ENCODE data around the gene RPTOR.
"Not testable (repeated sequence)": the region's sequence is repeated elsewhere in the genome, so short reads cannot be mapped to it uniquely, and the experiment has no call there.

RPTOR gene

DNA sequence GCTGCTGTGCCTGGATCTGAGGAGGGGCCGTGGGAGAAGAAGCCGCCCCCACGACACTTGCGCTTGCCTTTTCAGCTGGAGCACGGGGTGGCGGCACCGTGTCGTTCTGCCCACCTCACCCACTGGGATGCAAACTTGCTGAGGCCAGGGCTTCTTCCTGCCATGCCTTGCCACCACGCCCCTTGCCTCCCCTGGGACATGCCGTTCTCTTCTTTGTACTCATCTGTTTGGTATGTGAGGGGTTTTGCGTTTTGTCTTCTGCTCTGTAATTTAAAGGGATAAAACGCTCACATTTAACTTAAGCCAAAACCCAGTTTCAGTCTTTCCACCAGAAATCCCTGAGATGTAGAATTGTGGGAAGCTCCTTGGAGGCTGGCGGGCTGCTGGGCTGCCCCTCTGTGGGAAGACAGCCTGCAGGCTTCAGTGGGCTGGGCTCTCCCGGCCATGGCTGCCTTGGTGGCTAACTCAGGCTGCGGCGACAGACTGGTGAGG, 180.2 kb downstream of the RPTOR start:
- DNase-seq = no peak

GRCh38 chr17:80725517-80725916, 180.9 kb downstream of the RPTOR start:
- DNase-seq = no peak

- DNase-seq = no peak
Measured at GRCh38 chr17:80726558-80727408, 182.1 kb downstream of the RPTOR start.

DNA sequence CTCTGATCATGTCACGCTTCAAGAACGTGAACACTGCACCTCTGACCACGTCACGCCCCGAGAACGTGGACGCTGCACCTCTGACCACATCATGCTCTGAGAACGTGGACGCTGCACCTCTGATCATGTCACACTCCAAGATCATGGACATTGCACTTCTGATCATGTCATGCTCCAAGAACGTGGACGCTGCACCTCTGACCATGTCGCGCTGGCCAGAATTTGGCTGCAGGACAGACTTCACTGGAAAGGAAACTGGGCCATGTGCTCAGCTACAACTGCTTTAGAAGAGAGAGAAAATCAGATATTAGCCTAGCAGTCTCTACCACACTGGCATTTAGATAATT, 182.7 kb downstream of the RPTOR start:
- DNase-seq = no peak

- no peak for DNase-seq
Measured at GRCh38 chr17:80729016-80729415, 184.4 kb downstream of the RPTOR start.

DNA sequence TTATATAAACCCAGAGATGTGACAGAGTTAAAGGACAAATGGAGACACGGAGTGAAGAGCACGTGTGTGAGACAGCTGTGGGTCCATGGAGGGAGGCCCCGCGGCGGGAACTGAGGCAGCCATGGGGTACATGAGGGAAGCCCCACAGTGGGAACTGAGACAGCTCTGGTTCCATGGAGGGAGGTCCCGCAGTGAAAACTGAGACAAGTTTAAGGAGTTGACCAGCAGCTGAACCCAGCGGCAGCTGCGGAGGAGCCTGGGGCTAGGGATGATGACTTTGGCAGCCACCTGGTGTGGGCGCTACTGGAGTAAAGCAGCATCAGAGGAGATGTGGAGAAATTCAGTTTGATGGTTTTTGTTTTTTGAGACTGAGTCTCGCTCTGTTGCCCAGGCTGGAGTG, 185.1 kb downstream of the RPTOR start:
- DNase-seq = no peak

- DNase-seq = no peak
Measured at GRCh38 chr17:80730739-80731138, 186.1 kb downstream of the RPTOR start.

DNA sequence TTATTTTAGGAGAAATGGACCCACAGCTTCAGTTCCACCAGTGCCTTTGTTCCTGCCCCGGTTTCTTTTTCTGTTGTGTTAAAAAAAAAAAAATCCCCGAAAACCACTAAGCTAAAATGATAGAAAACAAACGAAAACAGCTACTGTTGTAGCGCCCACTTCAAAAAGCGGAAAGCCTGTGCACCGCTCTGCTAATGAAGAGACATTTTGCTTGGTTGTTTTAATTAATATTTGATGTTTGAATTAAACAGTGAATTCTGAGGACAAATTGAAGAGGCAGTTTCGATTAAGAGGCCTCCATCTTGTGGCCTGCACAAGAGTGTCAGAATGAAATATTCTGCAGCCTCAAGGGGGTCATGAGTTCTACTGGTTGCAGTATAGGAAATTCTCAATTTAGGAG, 186.7 kb downstream of the RPTOR start:
- DNase-seq = peak in 1 of 2 donors; percentile 41

DNA sequence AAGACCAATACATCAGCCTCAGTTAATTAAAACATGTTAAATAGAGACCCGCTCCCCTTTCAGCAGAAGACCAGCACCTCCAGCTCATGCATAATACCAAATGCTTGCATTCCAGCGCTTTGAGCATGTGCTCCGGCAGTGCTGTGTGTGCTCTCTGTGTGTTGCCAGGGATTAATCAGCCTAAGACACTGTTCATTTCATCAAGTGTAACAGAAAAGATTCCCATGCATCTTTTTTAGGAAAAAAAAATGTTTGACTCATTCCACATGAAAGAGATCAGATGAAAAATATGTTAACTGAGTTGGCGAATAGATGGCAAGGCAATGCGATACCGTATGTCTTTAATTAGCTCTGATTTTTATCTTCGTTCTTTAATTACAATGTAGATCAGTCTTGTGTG, 187.6 kb downstream of the RPTOR start:
- DNase-seq = no peak

DNA sequence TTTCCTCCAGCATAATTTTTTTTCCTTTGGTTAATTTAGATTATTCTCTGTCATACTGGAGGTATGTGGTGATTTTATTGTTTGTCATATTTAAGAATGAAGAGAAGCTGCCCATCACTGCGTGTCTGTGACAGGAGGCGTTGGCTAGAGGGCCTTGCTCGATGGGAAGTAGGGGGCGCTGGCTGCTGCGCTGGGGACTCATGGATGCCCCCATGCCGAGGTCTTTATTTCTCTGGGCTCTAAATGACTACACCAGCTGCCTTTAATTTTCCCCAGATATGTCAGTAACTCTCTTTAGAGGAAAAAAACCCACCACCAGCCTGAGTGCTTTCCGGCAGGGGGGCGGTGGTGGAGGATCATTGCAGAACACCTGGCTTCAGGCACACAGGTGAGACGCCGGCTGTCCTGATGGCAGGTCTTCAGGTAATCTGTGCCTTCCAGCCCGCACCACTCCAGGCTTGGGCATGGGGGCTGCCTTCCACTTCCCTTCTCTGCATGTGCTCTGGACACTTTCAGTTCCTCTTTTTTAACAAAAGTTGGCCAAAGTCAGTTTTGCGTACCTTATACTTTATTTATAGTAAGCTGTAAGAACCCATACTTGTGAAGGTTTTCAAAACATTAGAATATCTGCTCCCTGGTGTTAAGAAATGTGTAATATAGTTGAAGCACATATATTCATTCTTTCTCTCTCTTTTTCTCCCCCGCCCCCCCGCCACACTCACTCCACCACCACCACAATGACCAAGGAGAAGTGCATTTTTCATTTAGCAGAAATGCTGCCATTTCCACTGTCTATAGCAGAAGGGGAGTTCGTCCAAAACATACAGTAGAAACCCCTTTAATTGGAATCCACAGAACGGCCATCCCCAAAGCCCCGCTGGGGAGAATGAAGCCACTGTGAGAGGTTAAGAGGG, 192.7 kb downstream of the RPTOR start:
- DNase-seq = peak in 1 of 2 donors; percentile 40

- DNase-seq = peak in 1 of 2 donors; percentile 30
Measured at GRCh38 chr17:80738020-80738808, 193.6 kb downstream of the RPTOR start.

GRCh38 chr17:80738987-80739730, 194.5 kb downstream of the RPTOR start:
- no peak for DNase-seq

DNA sequence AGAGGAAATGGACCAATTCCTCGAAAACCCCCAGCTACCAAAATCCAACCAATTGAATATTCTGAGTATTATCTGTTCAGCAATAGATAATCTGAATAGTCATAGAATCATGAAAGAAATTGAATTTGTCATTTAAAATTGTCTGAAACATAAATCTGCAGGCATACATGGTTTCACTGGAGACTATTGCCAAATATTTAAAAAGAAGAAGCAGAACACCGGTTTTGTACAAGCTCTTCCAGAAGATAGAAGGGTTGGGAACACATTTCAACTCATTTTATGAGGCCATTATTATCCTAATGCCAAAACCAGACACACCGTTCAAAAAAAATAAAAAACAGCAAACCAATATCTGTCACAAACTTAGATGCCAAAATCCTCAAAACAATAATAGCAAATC, 195.5 kb downstream of the RPTOR start:
- DNase-seq = no peak

DNA sequence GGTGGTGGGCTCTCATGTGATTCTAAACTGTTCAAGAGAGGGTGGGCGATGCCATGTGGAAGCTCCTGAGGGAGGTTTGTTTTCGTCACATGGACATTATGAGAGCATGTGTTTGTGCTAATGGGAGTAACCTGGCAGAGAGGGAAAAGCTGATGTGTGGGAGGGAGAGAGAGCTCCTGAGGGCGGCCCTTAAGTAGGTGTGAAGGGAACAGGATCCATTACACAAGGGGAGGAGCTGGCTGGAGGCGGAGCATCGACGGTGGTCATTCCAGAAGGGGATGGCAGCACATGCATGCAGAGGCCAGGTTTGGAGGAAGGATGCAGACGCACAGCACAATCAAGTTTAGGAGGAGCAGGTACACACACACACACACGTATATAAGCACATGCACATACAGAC, 197.5 kb downstream of the RPTOR start:
- DNase-seq = no peak

DNA sequence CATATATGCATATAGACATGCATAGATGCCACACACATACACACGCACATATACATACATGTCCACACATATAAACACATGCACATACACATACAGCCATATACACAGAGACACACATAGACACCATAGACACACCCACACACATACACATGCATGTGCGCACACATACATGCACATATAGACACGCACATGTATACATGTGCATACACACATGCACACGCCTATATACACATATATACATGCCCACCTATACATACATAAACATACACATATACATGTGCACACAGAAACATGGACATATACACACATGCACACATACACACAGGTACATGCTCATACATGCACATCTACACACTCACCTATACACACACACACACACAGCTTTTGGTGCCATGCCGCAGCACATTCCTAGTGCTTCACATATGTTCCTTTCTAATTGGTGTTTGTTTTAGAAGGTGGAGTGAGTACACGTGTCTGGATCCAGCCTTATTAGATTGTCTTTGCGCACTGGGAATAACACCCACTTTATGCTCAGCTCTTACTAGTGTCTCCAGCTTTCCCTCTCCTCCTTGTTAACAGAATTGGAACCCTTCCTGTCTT, 198.0 kb downstream of the RPTOR start:
- DNase-seq = no peak

GRCh38 chr17:80743181-80743771, 198.6 kb downstream of the RPTOR start:
- DNase-seq = peak in 1 of 2 donors; percentile 31

DNA sequence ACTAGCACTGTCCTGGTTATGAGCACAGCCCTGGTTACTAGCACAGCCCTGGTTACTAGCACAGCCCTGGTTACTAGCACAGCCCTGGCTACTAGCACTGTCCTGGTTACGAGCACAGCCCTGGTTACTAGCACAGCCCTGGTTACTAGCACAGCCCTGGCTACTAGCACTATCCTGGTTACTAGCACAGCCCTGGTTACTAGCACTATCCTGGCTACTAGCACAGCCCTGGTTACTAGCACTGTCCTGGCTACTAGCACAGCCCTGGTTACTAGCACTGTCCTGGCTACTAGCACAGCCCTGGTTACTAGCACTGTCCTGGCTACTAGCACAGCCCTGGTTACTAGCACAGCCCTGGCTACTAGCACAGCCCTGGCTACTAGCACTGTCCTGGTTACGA, 199.3 kb downstream of the RPTOR start:
- DNase-seq = not testable (repeated sequence)

- not testable (repeated sequence) for DNase-seq
Measured at GRCh38 chr17:80744725-80745124, 200.1 kb downstream of the RPTOR start.

GRCh38 chr17:80745183-80745582, 200.5 kb downstream of the RPTOR start:
- no peak for DNase-seq

GRCh38 chr17:80746262-80746935, 201.8 kb downstream of the RPTOR start:
- DNase-seq = no peak

- DNase-seq = no peak
Measured at GRCh38 chr17:80747469-80747868, 202.8 kb downstream of the RPTOR start.

Data from CD4-positive, alpha-beta T cell treated with Interferon alpha-2 for 1 hour (primary cell).